ENCODE measurements around the gene SIDT1. TPM values are rescaled to one million over a fixed set of nuclear protein-coding genes. Genes with fewer than 3 reads are reported as not detected.

SIDT1 gene
- total RNA-seq, 1 donor from 2014 or later = not detected

DNA sequence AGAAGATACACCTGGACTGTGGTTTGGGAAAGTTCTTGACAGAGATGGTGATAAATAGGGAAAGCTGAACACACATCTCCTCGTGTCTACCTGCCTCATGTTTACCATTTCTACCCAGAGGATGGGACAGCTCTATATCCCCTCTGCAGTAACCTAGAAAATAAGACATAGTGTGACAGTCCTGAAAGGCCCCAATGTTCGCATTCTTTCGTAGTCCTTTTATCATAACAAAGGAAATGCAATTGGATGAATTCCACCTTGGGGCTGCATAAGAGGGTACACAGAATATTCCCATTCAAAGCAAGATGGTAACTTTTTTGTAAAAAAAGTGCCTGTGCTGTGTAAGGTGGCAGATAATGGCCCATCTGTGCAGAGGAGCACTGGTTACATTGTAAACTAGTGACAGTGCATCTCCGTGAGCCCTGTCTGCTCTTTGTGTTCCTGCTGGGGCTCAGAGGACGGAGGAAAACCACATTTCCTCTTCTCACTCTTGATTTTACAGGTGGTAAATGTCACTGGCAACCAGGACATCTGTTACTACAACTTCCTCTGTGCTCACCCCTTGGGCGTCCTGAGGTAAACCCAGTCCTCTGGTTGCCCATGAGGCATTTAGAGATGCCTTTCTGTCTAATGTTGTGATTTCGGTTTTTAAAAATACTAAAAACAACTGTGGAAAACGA, 74.3 kb downstream of the SIDT1 start:
- H3K27ac Mint-ChIP-seq = no peak overlapping the region
- H3K4me3 ChIP-seq = no peak overlapping the region
- H3K36me3 Mint-ChIP-seq = no peaks in the 10 kb centered on the region
- H3F3A ChIP-seq (ENCODE audit: low read depth) = no peaks in the 10 kb centered on the region
- DNase-seq (ENCODE audit: low spot score) = no peak
- H3K4me3 Mint-ChIP-seq = no peak overlapping the region
- H3K9ac ChIP-seq = no peak overlapping the region
- H3K4me1 ChIP-seq = peaks cover 6% of the 10 kb centered on the region
- TF ChIP-seq EZH2 (IDR thresholded peaks at IDR 0.05) (no peak), EZH2phosphoT487 (IDR thresholded peaks at IDR 0.05) (no peak)
- TF ChIP-seq, protein P1, sequence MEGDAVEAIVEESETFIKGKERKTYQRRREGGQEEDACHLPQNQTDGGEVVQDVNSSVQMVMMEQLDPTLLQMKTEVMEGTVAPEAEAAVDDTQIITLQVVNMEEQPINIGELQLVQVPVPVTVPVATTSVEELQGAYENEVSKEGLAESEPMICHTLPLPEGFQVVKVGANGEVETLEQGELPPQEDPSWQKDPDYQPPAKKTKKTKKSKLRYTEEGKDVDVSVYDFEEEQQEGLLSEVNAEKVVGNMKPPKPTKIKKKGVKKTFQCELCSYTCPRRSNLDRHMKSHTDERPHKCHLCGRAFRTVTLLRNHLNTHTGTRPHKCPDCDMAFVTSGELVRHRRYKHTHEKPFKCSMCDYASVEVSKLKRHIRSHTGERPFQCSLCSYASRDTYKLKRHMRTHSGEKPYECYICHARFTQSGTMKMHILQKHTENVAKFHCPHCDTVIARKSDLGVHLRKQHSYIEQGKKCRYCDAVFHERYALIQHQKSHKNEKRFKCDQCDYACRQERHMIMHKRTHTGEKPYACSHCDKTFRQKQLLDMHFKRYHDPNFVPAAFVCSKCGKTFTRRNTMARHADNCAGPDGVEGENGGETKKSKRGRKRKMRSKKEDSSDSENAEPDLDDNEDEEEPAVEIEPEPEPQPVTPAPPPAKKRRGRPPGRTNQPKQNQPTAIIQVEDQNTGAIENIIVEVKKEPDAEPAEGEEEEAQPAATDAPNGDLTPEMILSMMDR (IDR thresholded peaks at IDR 0.05) = no peak
- peaks cover 3% of the 10 kb centered on the region for H3K27me3 Mint-ChIP-seq (ENCODE audit: insufficient read depth, low read depth)
- no peaks in the 10 kb centered on the region for H4K20me1 ChIP-seq (ENCODE audit: low read depth)
- H3K79me2 ChIP-seq (ENCODE audit: low read depth) = no peaks in the 10 kb centered on the region
- no peaks in the 10 kb centered on the region for H3K9me3 Mint-ChIP-seq
- no peak overlapping the region for H3K4me2 ChIP-seq
- H3K27ac ChIP-seq = no peak overlapping the region
- no peaks in the 10 kb centered on the region for H3K9me3 ChIP-seq (ENCODE audit: low read depth)
- H3K27me3 ChIP-seq = no peaks in the 10 kb centered on the region
- no peaks in the 10 kb centered on the region for H3K36me3 ChIP-seq
- H3K4me1 Mint-ChIP-seq = peaks cover 4% of the 10 kb centered on the region
- H2AFZ ChIP-seq (replicated peaks) = peak overlapping the region; percentile 63

DNA sequence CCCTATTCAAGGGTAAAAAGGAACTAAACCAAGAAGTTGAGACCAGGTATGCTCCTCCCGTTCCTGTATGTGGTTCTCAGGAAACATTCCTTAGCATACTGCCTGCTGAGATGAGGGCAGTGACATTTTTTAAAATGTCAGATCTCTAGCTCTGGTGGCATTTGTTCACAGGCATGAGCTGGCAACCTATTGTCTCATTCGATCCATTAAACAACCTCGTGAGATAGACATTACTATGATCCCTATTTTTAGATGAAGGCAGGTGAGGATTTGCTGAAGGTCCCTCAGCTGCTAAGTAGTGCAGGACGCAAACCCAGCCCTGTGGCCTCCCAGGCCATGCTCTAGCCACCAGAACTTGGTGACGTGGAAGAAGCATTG, 74.9 kb downstream of the SIDT1 start:
- peak overlapping the region; percentile 63 for H2AFZ ChIP-seq (replicated peaks)
- H3K4me1 ChIP-seq = peaks cover 6% of the 10 kb centered on the region
- Mint-ChIP-seq H3K4me3 (no peak overlapping the region), H3K9me3 (no peaks in the 10 kb centered on the region), H3K27ac (no peak overlapping the region), H3K4me1 (peaks cover 4% of the 10 kb centered on the region), H3K36me3 (no peaks in the 10 kb centered on the region), H3K27me3 (ENCODE audit: insufficient read depth, low read depth) (peaks cover 3% of the 10 kb centered on the region)
- H3K27ac ChIP-seq = no peak overlapping the region
- TF ChIP-seq, protein P1 (IDR thresholded peaks at IDR 0.05) = no peak
- TF ChIP-seq EZH2phosphoT487 (IDR thresholded peaks at IDR 0.05) = no peak
- TF ChIP-seq EZH2 (IDR thresholded peaks at IDR 0.05) = no peak
- H3K79me2 ChIP-seq (ENCODE audit: low read depth) = no peaks in the 10 kb centered on the region
- H3K27me3 ChIP-seq = no peaks in the 10 kb centered on the region
- no peaks in the 10 kb centered on the region for H4K20me1 ChIP-seq (ENCODE audit: low read depth)
- no peaks in the 10 kb centered on the region for H3K36me3 ChIP-seq
- no peak overlapping the region for H3K4me3 ChIP-seq
- H3F3A ChIP-seq (ENCODE audit: low read depth) = no peaks in the 10 kb centered on the region
- no peak overlapping the region for H3K9ac ChIP-seq
- H3K4me2 ChIP-seq = no peak overlapping the region
- no peaks in the 10 kb centered on the region for H3K9me3 ChIP-seq (ENCODE audit: low read depth)
- no peak for DNase-seq (ENCODE audit: low spot score)

DNA sequence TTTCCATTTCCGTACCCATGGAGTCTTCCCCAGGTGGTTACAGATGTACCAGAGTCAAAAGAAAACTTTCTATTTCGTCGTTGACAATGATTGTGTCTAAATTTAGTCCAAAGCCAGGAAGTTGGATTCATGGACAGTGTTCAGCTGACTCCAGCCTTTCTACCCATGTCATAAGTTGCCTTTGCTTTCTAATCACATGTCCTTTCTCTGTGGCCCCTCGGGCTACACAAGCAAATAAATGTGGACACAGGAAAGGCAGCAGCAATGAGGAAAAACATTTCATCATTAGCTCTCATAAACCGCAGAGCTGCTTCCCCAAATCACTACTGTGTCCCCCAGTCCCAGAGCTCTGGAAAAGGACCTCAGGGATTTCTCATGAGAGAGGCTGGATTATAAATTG, 82.0 kb downstream of the SIDT1 start:
- H3K4me3 ChIP-seq = no peak overlapping the region
- no peak overlapping the region for H3K27ac ChIP-seq
- H3K27ac Mint-ChIP-seq = no peak overlapping the region
- H3K9me3 ChIP-seq (ENCODE audit: low read depth) = no peaks in the 10 kb centered on the region
- H3K27me3 ChIP-seq = no peaks in the 10 kb centered on the region
- no peaks in the 10 kb centered on the region for H4K20me1 ChIP-seq (ENCODE audit: low read depth)
- H3F3A ChIP-seq (ENCODE audit: low read depth) = no peaks in the 10 kb centered on the region
- no peaks in the 10 kb centered on the region for H3K36me3 ChIP-seq
- no peaks in the 10 kb centered on the region for H3K79me2 ChIP-seq (ENCODE audit: low read depth)
- no peaks in the 10 kb centered on the region for H3K36me3 Mint-ChIP-seq
- TF ChIP-seq, protein P1 (IDR thresholded peaks at IDR 0.05) = no peak
- TF ChIP-seq EZH2 (IDR thresholded peaks at IDR 0.05) (no peak), EZH2phosphoT487 (IDR thresholded peaks at IDR 0.05) (no peak)
- no peaks in the 10 kb centered on the region for H3K4me1 Mint-ChIP-seq
- no peak overlapping the region for H3K4me2 ChIP-seq
- H2AFZ ChIP-seq (replicated peaks) = peak overlapping the region; percentile 94
- peaks cover 2% of the 10 kb centered on the region for H3K27me3 Mint-ChIP-seq (ENCODE audit: insufficient read depth, low read depth)
- H3K9ac ChIP-seq = no peak overlapping the region
- H3K4me3 Mint-ChIP-seq = no peak overlapping the region
- H3K9me3 Mint-ChIP-seq = no peaks in the 10 kb centered on the region
- no peak for DNase-seq (ENCODE audit: low spot score)
- peaks cover 3% of the 10 kb centered on the region for H3K4me1 ChIP-seq

Data from neural progenitor cell (in vitro differentiated cells).